SU-DHL-6 (cell line): Measurements from ENCODE around the gene ADIPOR2.

ENCODE experiments used
- H2AFZ ChIP-seq: fragments of 200-600 bp; sonication (generic); 2 replicates; pipeline ENCODE4 v1.6.1; 2014; ENCODE audit warnings: low read depth, mild to moderate bottlenecking, moderate library complexity, mixed read lengths, antibody characterized with exemption, low read length; ENCODE audit not compliant: severe bottlenecking
- H3F3A ChIP-seq: fragments of 200-600 bp; shearing (Covaris generic); 2 replicates; pipeline ENCODE4 v1.6.0; 2016; ENCODE audit warnings: antibody characterized with exemption, mild to moderate bottlenecking; ENCODE audit not compliant: insufficient read depth
- H3K27ac ChIP-seq: fragments of 200-600 bp; sonication (generic); 2 replicates; pipeline ENCODE4 v1.5.1; 2016; ENCODE audit warnings: low read depth, mild to moderate bottlenecking, low read length, moderate library complexity, mixed read lengths
- H3K27me3 ChIP-seq: fragments of 200-600 bp; sonication (generic), shearing (Covaris generic); 2 replicates; pipeline ENCODE4 v1.6.0; 2014; ENCODE audit warnings: mild to moderate bottlenecking, low read length
- H3K36me3 ChIP-seq: fragments of 200-600 bp; sonication (generic); 2 replicates; pipeline ENCODE4 v1.6.1; 2014; ENCODE audit warnings: mild to moderate bottlenecking, low read length, mixed read lengths
- H3K4me2 ChIP-seq: fragments of 300-600, 200-600 bp; shearing (Covaris generic), sonication (generic); 2 replicates; pipeline ENCODE4 v1.6.0; 2014; ENCODE audit warnings: low read length, low read depth, mild to moderate bottlenecking; ENCODE audit not compliant: poor library complexity, severe bottlenecking
- H3K4me3 ChIP-seq: fragments of 200-600 bp; sonication (generic); 2 replicates; pipeline ENCODE4 v1.5.1; 2014; ENCODE audit warnings: antibody characterized with exemption, low read length, mild to moderate bottlenecking, mixed read lengths; ENCODE audit not compliant: insufficient read depth, poor library complexity, severe bottlenecking
- H3K79me2 ChIP-seq: fragments of 200-600 bp; sonication (generic); 2 replicates; pipeline ENCODE4 v1.6.1; 2014; ENCODE audit warnings: mild to moderate bottlenecking, low read length, moderate library complexity; ENCODE audit not compliant: insufficient read depth
- H3K9ac ChIP-seq: fragments of 200-600 bp; sonication (generic); 2 replicates; pipeline ENCODE4 v1.7.0; 2014; ENCODE audit warnings: mild to moderate bottlenecking, low read length
- H3K9me2 ChIP-seq: fragments of 200-600 bp; sonication (generic); replicated peaks from 2 replicates; pipeline ENCODE4 v1.6.1; 2014; ENCODE audit warnings: low read length; ENCODE audit not compliant: insufficient read depth
- H3K9me3 ChIP-seq: fragments of 200-600 bp; sonication (generic); 2 replicates; pipeline ENCODE4 v1.6.1; 2014; ENCODE audit warnings: low read length, mixed read lengths; ENCODE audit not compliant: insufficient read depth
- H4K20me1 ChIP-seq: fragments of 200-600 bp; sonication (generic); 2 replicates; pipeline ENCODE4 v1.6.1; 2014; ENCODE audit warnings: low read depth, mild to moderate bottlenecking, antibody characterized with exemption, low read length, moderate library complexity, mixed read lengths
- CTCF ChIP-seq: fragments of 200-600 bp; sonication (generic); IDR thresholded peaks from one replicate; pipeline ENCODE4 v1.5.1; 2017; ENCODE audit warnings: antibody characterized with exemption, mild to moderate bottlenecking, low read length, moderate library complexity; ENCODE audit not compliant: insufficient read depth, poor library complexity, severe bottlenecking
- EZH2phosphoT487 ChIP-seq: fragments of 200-600 bp; sonication (generic), shearing (Covaris generic); conservative IDR thresholded peaks from 2 replicates; pipeline ENCODE4 v1.6.1; 2018; ENCODE audit warnings: mild to moderate bottlenecking, antibody characterized with exemption, low read length, moderate library complexity, mixed read lengths

ADIPOR2 gene

GRCh38 chr12:1833596-1834028 lies 142.7 kb downstream of the ADIPOR2 start:
- H3K4me2 ChIP-seq: no peak overlapping the region
- TF ChIP-seq CTCF (no peak), EZH2phosphoT487 (no peak)
- H3K27ac ChIP-seq: no peak overlapping the region
- no peaks in the 10 kb centered on the region for H3K9me3 ChIP-seq
- no peaks in the 10 kb centered on the region for H3K79me2 ChIP-seq
- no peaks in the 10 kb centered on the region for H3K27me3 ChIP-seq
- H3F3A ChIP-seq: no peaks in the 10 kb centered on the region
- H3K9me2 ChIP-seq: no peaks in the 10 kb centered on the region
- H3K36me3 ChIP-seq: no peaks in the 10 kb centered on the region
- H2AFZ ChIP-seq: no peak overlapping the region
- no peak overlapping the region for H3K9ac ChIP-seq
- no peaks in the 10 kb centered on the region for H4K20me1 ChIP-seq
- no peak overlapping the region for H3K4me3 ChIP-seq

GRCh38 chr12:1834186-1834925 lies 143.5 kb downstream of the ADIPOR2 start:
- Histone ChIP-seq H3K4me2 (no peak overlapping the region), H2AFZ (no peak overlapping the region), H3K27ac (no peak overlapping the region), H3K27me3 (no peaks in the 10 kb centered on the region), H3K4me3 (no peak overlapping the region), H3K9ac (no peak overlapping the region), H3F3A (no peaks in the 10 kb centered on the region), H3K9me3 (no peaks in the 10 kb centered on the region), H4K20me1 (no peaks in the 10 kb centered on the region), H3K79me2 (no peaks in the 10 kb centered on the region), H3K36me3 (no peaks in the 10 kb centered on the region), H3K9me2 (no peaks in the 10 kb centered on the region)
- no peak for TF ChIP-seq EZH2phosphoT487
- no peak for TF ChIP-seq CTCF

GRCh38 chr12:1835211-1836131 lies 144.6 kb downstream of the ADIPOR2 start:
- no peaks in the 10 kb centered on the region for H3K27me3 ChIP-seq
- no peaks in the 10 kb centered on the region for H3K36me3 ChIP-seq
- TF ChIP-seq CTCF (no peak), EZH2phosphoT487 (no peak)
- no peak overlapping the region for H2AFZ ChIP-seq
- no peaks in the 10 kb centered on the region for H3K79me2 ChIP-seq
- no peaks in the 10 kb centered on the region for H3K9me3 ChIP-seq
- H3K9me2 ChIP-seq: no peaks in the 10 kb centered on the region
- no peaks in the 10 kb centered on the region for H4K20me1 ChIP-seq
- H3K4me2 ChIP-seq: no peak overlapping the region
- no peak overlapping the region for H3K9ac ChIP-seq
- no peaks in the 10 kb centered on the region for H3F3A ChIP-seq
- no peak overlapping the region for H3K27ac ChIP-seq
- no peak overlapping the region for H3K4me3 ChIP-seq
